GM19238 (cell line): ENCODE measurements around the gene FBXL19.

Experiments used
- DNase-seq: peaks from one replicate; pipeline ENCODE4 v3.0.0; 2011; ENCODE audit warnings: low spot score; ENCODE audit not compliant: insufficient read length

FBXL19 gene

GRCh38 chr16:30942426-30942806 is 19.0 kb downstream of the FBXL19 start:
- DNase-seq: no peak

GRCh38 chr16:30944352-30944751 is 21.0 kb downstream of the FBXL19 start:
- no peak for DNase-seq

GRCh38 chr16:30946671-30947540 is 23.5 kb downstream of the FBXL19 start:
- no peak for DNase-seq

- no peak for DNase-seq
Measured at GRCh38 chr16:30947541-30947858, 24.1 kb downstream of the FBXL19 start.

- DNase-seq: no peak
Measured at GRCh38 chr16:30947859-30948666, 24.7 kb downstream of the FBXL19 start.

- DNase-seq: peak; percentile 78
Measured at GRCh38 chr16:30948667-30949649, 25.6 kb downstream of the FBXL19 start, which contains the start of gene ORAI3. Gene ORAI3, plus strand, starts transcription at chr16:30949068. Its CDS starts 222 bp downstream, at chr16:30949290.

- DNase-seq: no peak
Measured at GRCh38 chr16:30949650-30950515, 26.5 kb downstream of the FBXL19 start.

GRCh38 chr16:30950516-30951065 is 27.2 kb downstream of the FBXL19 start:
- DNase-seq: no peak

- DNase-seq: no peak
Measured at GRCh38 chr16:30951193-30951592, 27.8 kb downstream of the FBXL19 start.

- DNase-seq: no peak
Measured at GRCh38 chr16:30951750-30952149, 28.4 kb downstream of the FBXL19 start.

GRCh38 chr16:30953111-30953510 is 29.7 kb downstream of the FBXL19 start:
- DNase-seq: no peak

- no peak for DNase-seq
Measured at GRCh38 chr16:30953511-30954124, 30.2 kb downstream of the FBXL19 start.

GRCh38 chr16:30954993-30955392 is 31.6 kb downstream of the FBXL19 start:
- no peak for DNase-seq

- peak; percentile 72 for DNase-seq
Measured at GRCh38 chr16:30956601-30957455, 33.5 kb downstream of the FBXL19 start.

GRCh38 chr16:30957456-30958174 is 34.2 kb downstream of the FBXL19 start, which contains the start of gene SETD1A:
Gene SETD1A, plus strand, starts transcription at chr16:30957754. Its CDS starts 978 bp downstream, at chr16:30958732.
- peak; percentile 99 for DNase-seq

- DNase-seq: peak; percentile 81
Measured at GRCh38 chr16:30958175-30959079, 35.1 kb downstream of the FBXL19 start.

- DNase-seq: no peak
Measured at GRCh38 chr16:30961384-30961783, 38.0 kb downstream of the FBXL19 start.
